ENCODE results near the gene TBX10. TPM values are rescaled to one million over a fixed set of nuclear protein-coding genes. Genes with fewer than 3 reads are reported as not detected.

TBX10 gene
- total RNA-seq, 1 experiment from 2014 or later, result not detected

- CTCF ChIA-PET, result no interaction called here
- Histone ChIP-seq H3K36me3 (ENCODE audit: control insufficient read depth, insufficient read depth, low read length) (no peaks in the 10 kb centered on the region), H3K9me3 (ENCODE audit: control insufficient read depth, insufficient read depth, low read depth, low read length) (no peaks in the 10 kb centered on the region), H3K4me3 (ENCODE audit: low read depth in 2 of 2, low read length in 2 of 2) (no peak overlapping the region), H3K27ac (ENCODE audit: low read length) (no peak overlapping the region), H3K4me1 (ENCODE audit: control insufficient read depth, insufficient read depth, low read length) (no peaks in the 10 kb centered on the region), H3K27me3 (ENCODE audit: control insufficient read depth, insufficient read depth, low read length) (no peaks in the 10 kb centered on the region)
- POLR2A ChIA-PET, result no interaction called here
- TF ChIP-seq TCF7L2 (IDR thresholded peaks at IDR 0.05; ENCODE audit: low read depth, low read length) (no peak), POLR2AphosphoS5 (IDR thresholded peaks at IDR 0.05; ENCODE audit: low read depth, low read length) (no peak), CTCF (IDR thresholded peaks at IDR 0.05) (no peak), SIN3A (IDR thresholded peaks at IDR 0.05; ENCODE audit: borderline replicate concordance, insufficient read depth, low read depth, low read length) (no peak)
- TF ChIP-seq, protein P1, sequence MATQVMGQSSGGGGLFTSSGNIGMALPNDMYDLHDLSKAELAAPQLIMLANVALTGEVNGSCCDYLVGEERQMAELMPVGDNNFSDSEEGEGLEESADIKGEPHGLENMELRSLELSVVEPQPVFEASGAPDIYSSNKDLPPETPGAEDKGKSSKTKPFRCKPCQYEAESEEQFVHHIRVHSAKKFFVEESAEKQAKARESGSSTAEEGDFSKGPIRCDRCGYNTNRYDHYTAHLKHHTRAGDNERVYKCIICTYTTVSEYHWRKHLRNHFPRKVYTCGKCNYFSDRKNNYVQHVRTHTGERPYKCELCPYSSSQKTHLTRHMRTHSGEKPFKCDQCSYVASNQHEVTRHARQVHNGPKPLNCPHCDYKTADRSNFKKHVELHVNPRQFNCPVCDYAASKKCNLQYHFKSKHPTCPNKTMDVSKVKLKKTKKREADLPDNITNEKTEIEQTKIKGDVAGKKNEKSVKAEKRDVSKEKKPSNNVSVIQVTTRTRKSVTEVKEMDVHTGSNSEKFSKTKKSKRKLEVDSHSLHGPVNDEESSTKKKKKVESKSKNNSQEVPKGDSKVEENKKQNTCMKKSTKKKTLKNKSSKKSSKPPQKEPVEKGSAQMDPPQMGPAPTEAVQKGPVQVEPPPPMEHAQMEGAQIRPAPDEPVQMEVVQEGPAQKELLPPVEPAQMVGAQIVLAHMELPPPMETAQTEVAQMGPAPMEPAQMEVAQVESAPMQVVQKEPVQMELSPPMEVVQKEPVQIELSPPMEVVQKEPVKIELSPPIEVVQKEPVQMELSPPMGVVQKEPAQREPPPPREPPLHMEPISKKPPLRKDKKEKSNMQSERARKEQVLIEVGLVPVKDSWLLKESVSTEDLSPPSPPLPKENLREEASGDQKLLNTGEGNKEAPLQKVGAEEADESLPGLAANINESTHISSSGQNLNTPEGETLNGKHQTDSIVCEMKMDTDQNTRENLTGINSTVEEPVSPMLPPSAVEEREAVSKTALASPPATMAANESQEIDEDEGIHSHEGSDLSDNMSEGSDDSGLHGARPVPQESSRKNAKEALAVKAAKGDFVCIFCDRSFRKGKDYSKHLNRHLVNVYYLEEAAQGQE (IDR thresholded peaks at IDR 0.05; ENCODE audit: insufficient read depth in 1 of 2, low read depth in 2 of 2, low read length in 1 of 2), result no peak
- ATAC-seq (no peak), DNase-seq (ENCODE audit: low read depth, low spot score) (no peak)
- in situ Hi-C loops (cut with HindIII; ENCODE audit: low pct_unique_long_range_greater_than_20kb, low sequenced_read_pairs), result no loop called here
- intact Hi-C loops (cut with micrococcal nuclease; ENCODE audit: unreplicated experiment), result no loop called here
- no TSS peak for BruUV-seq (replicated peaks)
These were observed 24.1 kb upstream of the TBX10 start for GRCh38 chr11:67663532-67664212.

DNA sequence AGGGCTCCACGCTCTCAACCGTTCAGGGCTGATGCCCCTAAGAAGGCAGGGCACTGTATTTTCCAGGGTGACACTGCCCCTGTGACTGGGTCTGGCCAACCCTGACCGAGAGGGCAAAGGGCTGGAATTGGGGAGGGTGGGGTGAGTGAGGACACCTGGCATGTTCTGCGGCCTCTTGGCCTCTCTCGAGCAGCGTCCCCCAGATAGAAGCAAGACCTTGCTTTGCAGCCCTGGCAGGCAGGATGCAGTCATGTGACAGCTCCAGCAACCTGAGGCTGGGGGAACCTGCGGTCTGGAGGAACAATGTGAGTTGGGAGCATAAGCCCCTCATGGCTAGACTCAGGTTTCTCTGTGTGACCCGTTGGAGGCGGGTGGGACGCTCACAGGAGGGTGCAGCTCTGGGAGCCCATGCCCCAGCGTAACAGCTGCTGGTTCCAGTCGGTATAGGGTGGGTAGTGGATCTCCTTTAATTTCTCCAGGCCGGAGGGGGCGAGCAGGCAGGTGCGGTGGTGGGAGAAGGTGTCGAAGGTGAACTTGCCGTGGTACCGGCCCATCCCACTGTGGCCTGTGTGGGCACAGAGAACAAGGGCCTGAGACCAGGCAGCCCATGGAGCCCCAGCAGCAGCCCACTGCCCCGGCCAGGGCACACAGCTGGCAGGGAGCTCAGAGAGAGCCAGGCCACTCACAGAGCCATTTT lies 23.4 kb upstream of the TBX10 start:
- ChIA-PET POLR2A (no interaction called here), CTCF (interaction anchor here (1.4 kb wide), 1 partner anchor 33 kb away, joined by 4 read pairs; no protein-coding TSS in a partner anchor)
- H3K4me1 ChIP-seq (ENCODE audit: control insufficient read depth, insufficient read depth, low read length), result no peaks in the 10 kb centered on the region
- TF ChIP-seq POLR2AphosphoS5 (IDR thresholded peaks at IDR 0.05; ENCODE audit: low read depth, low read length) (no peak), CTCF (IDR thresholded peaks at IDR 0.05) (no peak), SIN3A (IDR thresholded peaks at IDR 0.05; ENCODE audit: borderline replicate concordance, insufficient read depth, low read depth, low read length) (no peak), TCF7L2 (IDR thresholded peaks at IDR 0.05; ENCODE audit: low read depth, low read length) (no peak)
- TF ChIP-seq, protein P1 (IDR thresholded peaks at IDR 0.05; ENCODE audit: insufficient read depth in 1 of 2, low read depth in 2 of 2, low read length in 1 of 2), result no peak
- ATAC-seq (no peak), DNase-seq (ENCODE audit: low read depth, low spot score) (no peak)
- intact Hi-C loops (cut with micrococcal nuclease; ENCODE audit: unreplicated experiment) (no loop called here), in situ Hi-C loops (cut with HindIII; ENCODE audit: low pct_unique_long_range_greater_than_20kb, low sequenced_read_pairs) (no loop called here)
- no peak overlapping the region for H3K4me3 ChIP-seq (ENCODE audit: low read depth in 2 of 2, low read length in 2 of 2)
- no peaks in the 10 kb centered on the region for H3K27me3 ChIP-seq (ENCODE audit: control insufficient read depth, insufficient read depth, low read length)
- BruUV-seq (replicated peaks), result no TSS peak
- no peaks in the 10 kb centered on the region for H3K36me3 ChIP-seq (ENCODE audit: control insufficient read depth, insufficient read depth, low read length)
- no peak overlapping the region for H3K27ac ChIP-seq (ENCODE audit: low read length)
- H3K9me3 ChIP-seq (ENCODE audit: control insufficient read depth, insufficient read depth, low read depth, low read length), result no peaks in the 10 kb centered on the region
